HepG2 (cell line): Measurements from ENCODE around the gene TGM2. TPM values are rescaled to one million over a fixed set of nuclear protein-coding genes. Genes with fewer than 3 reads are reported as not detected.

Experiments used
- ARID3A ChIP-seq: IDR thresholded peaks from 2 replicates; pipeline ENCODE4 v1.6.1; 2012; ENCODE audit warnings: low read depth, low read length, improper control_type of control experiment
- BHLHE40 ChIP-seq: IDR thresholded peaks from 2 replicates; pipeline ENCODE4 v1.6.1; 2011; ENCODE audit warnings: low read length, improper control_type of control experiment
- CSRNP2 ChIP-seq: sonication (generic); formaldehyde crosslinking; conservative IDR thresholded peaks from 2 replicates; pipeline ENCODE4 v1.8.0; 2022; ENCODE audit warnings: low read depth, missing genetic modification reagents
- DNMT3B ChIP-seq: conservative IDR thresholded peaks from 2 replicates; pipeline ENCODE4 v1.6.1; 2016; ENCODE audit warnings: missing biosample characterization, control low read depth
- DRAP1 ChIP-seq: IDR thresholded peaks from 2 replicates; pipeline ENCODE4 v1.6.1; 2016; ENCODE audit warnings: missing genetic modification reagents, missing compliant biosample characterization
- ESRRA ChIP-seq: sonication (generic); formaldehyde crosslinking; IDR thresholded peaks from 2 replicates; pipeline ENCODE4 v1.5.1; 2020; ENCODE audit warnings: mild to moderate bottlenecking, low read depth, missing genetic modification reagents
- HOXA5 ChIP-seq: sonication (generic); formaldehyde crosslinking; IDR thresholded peaks from 2 replicates; pipeline ENCODE4 v1.4.0; 2020; ENCODE audit warnings: missing genetic modification reagents
- KDM2A ChIP-seq: sonication (generic); formaldehyde crosslinking; IDR thresholded peaks from 2 replicates; pipeline ENCODE4 v1.4.0; 2020; ENCODE audit warnings: low read depth, missing genetic modification reagents, borderline replicate concordance
- MAF1 ChIP-seq: sonication (generic); formaldehyde crosslinking; IDR thresholded peaks from 2 replicates; pipeline ENCODE4 v1.5.0; 2020; ENCODE audit warnings: missing genetic modification reagents, borderline replicate concordance
- NONO ChIP-seq, 2 experiments: fragments of 450-650 bp in 1 of 2; sonication (generic) in 1 of 2; formaldehyde crosslinking in 1 of 2; IDR thresholded peaks in 1 of 2; conservative IDR thresholded peaks in 1 of 2; 2 replicates each; pipeline versions ENCODE4 v1.6.1 to v1.8.0; 2017 to 2022; ENCODE audit warnings: mild to moderate bottlenecking in 1 of 2, missing genetic modification reagents in 1 of 2, moderate library complexity in 1 of 2
- SMAD1 ChIP-seq: sonication (generic); formaldehyde crosslinking; IDR thresholded peaks from 2 replicates; pipeline ENCODE4 v1.4.0; 2020; ENCODE audit warnings: missing genetic modification reagents, low read depth, mild to moderate bottlenecking, borderline replicate concordance
- TFDP1 ChIP-seq: IDR thresholded peaks from 2 replicates; pipeline ENCODE4 v1.6.1; 2016; ENCODE audit warnings: missing compliant biosample characterization, missing genetic modification reagents, borderline replicate concordance
- USF2 ChIP-seq, 2 experiments: sonication (generic) in 1 of 2; formaldehyde crosslinking in 1 of 2; IDR thresholded peaks; 2 replicates each; pipeline versions ENCODE4 v1.5.1 to v1.6.1; 2011 to 2020; ENCODE audit warnings: borderline replicate concordance in 1 of 2, low read depth in 1 of 2, low read length in 1 of 2, mild to moderate bottlenecking in 1 of 2, missing genetic modification reagents in 1 of 2, moderate library complexity in 1 of 2
- ZBTB1 ChIP-seq: sonication (generic); formaldehyde crosslinking; IDR thresholded peaks from 2 replicates; pipeline ENCODE4 v1.4.0; 2020; ENCODE audit warnings: missing genetic modification reagents, borderline replicate concordance
- ZFP82 ChIP-seq: sonication (generic); formaldehyde crosslinking; IDR thresholded peaks from 2 replicates; pipeline ENCODE4 v1.5.1; 2020; ENCODE audit warnings: mild to moderate bottlenecking, missing genetic modification reagents, borderline replicate concordance
- ZFP90 ChIP-seq: sonication (generic); formaldehyde crosslinking; IDR thresholded peaks from 2 replicates; pipeline ENCODE4 v1.8.0; 2022; ENCODE audit warnings: missing genetic modification reagents, mild to moderate bottlenecking, inconsistent platforms, borderline replicate concordance
- ZNF441 ChIP-seq: sonication (generic); formaldehyde crosslinking; IDR thresholded peaks from 2 replicates; pipeline ENCODE4 v1.7.0; 2021; ENCODE audit warnings: missing genetic modification reagents, borderline replicate concordance
- ZNF569 ChIP-seq: sonication (generic); formaldehyde crosslinking; IDR thresholded peaks from 2 replicates; pipeline ENCODE4 v1.5.0; 2020; ENCODE audit warnings: mild to moderate bottlenecking, missing genetic modification reagents, moderate library complexity, borderline replicate concordance
- ZNF766 ChIP-seq: sonication (generic); formaldehyde crosslinking; IDR thresholded peaks from 2 replicates; pipeline ENCODE4 v1.5.0; 2020; ENCODE audit warnings: missing genetic modification reagents, borderline replicate concordance
- ZSCAN12 ChIP-seq: sonication (generic); formaldehyde crosslinking; IDR thresholded peaks from 2 replicates; pipeline ENCODE4 v1.9.0; 2021; ENCODE audit warnings: mild to moderate bottlenecking, missing genetic modification reagents
- polyA plus RNA-seq, 8 experiments: library from polyadenylated mRNA; depleted of rRNA in 3 of 8; stranded (reverse) in 7 of 8; unstranded in 1 of 8; fragments of >200 nt; fragmentation: Illumina TruSeq in 4 of 8; extraction: Trizol in 4 of 8; gene quantifications; 2 replicates each; pipeline versions ENCODE4 v1.2.1 to v1.2.3, GENCODE V29; 2011 to 2016; ENCODE audit warnings: low read depth in 4 of 8, missing spikeins in 1 of 8, mixed read lengths in 1 of 8; ENCODE audit not compliant: insufficient read depth in 1 of 8
- total RNA-seq, 5 experiments: library from RNA; depleted of rRNA; stranded (reverse); fragments of >200 nt; fragmentation: Illumina TruSeq; extraction: Trizol; gene quantifications; 2 replicates each; pipeline ENCODE4 v1.2.3, GENCODE V29; 2016; ENCODE audit warnings: low read depth in 1 of 5

TGM2 gene
- total and polyA plus RNA-seq, 2 of the 13 experiments (the other 11 are each of a cell fraction or from before 2014, with no cell fraction given): 4.2 to 46.4 TPM

- TF ChIP-seq TFDP1 (CRISPR knock-in tag) (peak; percentile 6; the same call in 1 of the 2 replicates), ZNF569 (CRISPR knock-in tag) (no peak), ZSCAN12 (CRISPR knock-in tag) (no peak), SMAD1 (peak; percentile 73; the same call in 1 of the 2 replicates), ESRRA (peak; percentile 83), HOXA5 (CRISPR knock-in tag) (peak; percentile 58), ZNF441 (CRISPR knock-in tag) (no peak), ZFP82 (no peak), ZFP90 (CRISPR knock-in tag) (no peak; the same call in 1 of the 2 replicates), MAF1 (no peak), KDM2A (CRISPR knock-in tag) (no peak; the same call in 1 of the 2 replicates), ZNF766 (CRISPR knock-in tag) (no peak; the same call in 1 of the 2 replicates), BHLHE40 (no peak), ARID3A (no peak; the same call in 1 of the 2 replicates), DRAP1 (CRISPR knock-in tag) (no peak), CSRNP2 (CRISPR knock-in tag) (no peak), DNMT3B (no peak), USF2 (IDR thresholded peaks at IDR 0.05; ENCODE audit: low read depth, low read length) (no peak), USF2 (CRISPR knock-in tag; IDR thresholded peaks at IDR 0.05; ENCODE audit: borderline replicate concordance) (no peak), NONO (IDR thresholded peaks at IDR 0.05) (no peak), NONO (CRISPR knock-in tag; conservative IDR thresholded peaks at IDR 0.05) (peak; percentile 91), ZBTB1 (CRISPR knock-in tag) (0 out of 2 replicates have a peak, but pooled peaks have one; percentile 15)
Observed at GRCh38 chr20:38143646-38144554, 21.2 kb downstream of the TGM2 start (continued).
